Superior temporal gyrus (tissue), 1 donor: ENCODE results near the gene HOXA1.

Experiments
- DNase-seq: peaks from one replicate; pipeline ENCODE4 v3.0.0-alpha.2; 2016; ENCODE audit errors: extremely low spot score

Gene HOXA1

GRCh38 chr7:27105301-27106031 lies 9.7 kb upstream of the HOXA1 start:
- no peak for DNase-seq

GRCh38 chr7:27104341-27105058 lies 8.7 kb upstream of the HOXA1 start:
- DNase-seq, result no peak

- no peak for DNase-seq
These were observed 7.9 kb upstream of the HOXA1 start for GRCh38 chr7:27103489-27104226.

GRCh38 chr7:27102581-27103442 lies 7.0 kb upstream of the HOXA1 start, which contains the start of gene HOXA2:
Gene HOXA2, minus strand, starts transcription at chr7:27102683. Its CDS starts 183 bp downstream, at chr7:27102500.
- DNase-seq, result no peak

- DNase-seq, result no peak
These were observed 6.3 kb upstream of the HOXA1 start for GRCh38 chr7:27101957-27102580.

GRCh38 chr7:27101171-27101956 lies 5.6 kb upstream of the HOXA1 start:
- DNase-seq, result no peak

- no peak for DNase-seq
These were observed 4.9 kb upstream of the HOXA1 start for GRCh38 chr7:27100694-27101170.

GRCh38 chr7:27099453-27100370 lies 3.9 kb upstream of the HOXA1 start:
- DNase-seq, result no peak

- DNase-seq, result no peak
These were observed 3.0 kb upstream of the HOXA1 start for GRCh38 chr7:27098578-27099451.

- DNase-seq, result no peak
These were observed 2.1 kb upstream of the HOXA1 start for GRCh38 chr7:27097686-27098577.

GRCh38 chr7:27096768-27097514 lies 1.1 kb upstream of the HOXA1 start:
- no peak for DNase-seq

GRCh38 chr7:27095050-27095896 lies 527 bp downstream of the HOXA1 start:
- DNase-seq, result no peak

- DNase-seq, result no peak
These were observed 1.3 kb downstream of the HOXA1 start for GRCh38 chr7:27094304-27095049.

GRCh38 chr7:27093184-27093895 lies 2.5 kb downstream of the HOXA1 start:
- no peak for DNase-seq
